ENCODE measurements around the gene RBM38. TPM values are rescaled to one million over a fixed set of nuclear protein-coding genes. Genes with fewer than 3 reads are reported as not detected.
A peak's percentile ranks its signal among the peaks of the same experiment; 100 is the strongest.

The RBM38 gene
- total and polyA plus RNA-seq, 9 of the 15 experiments (the other 6 are each of a cell fraction or from before 2014, with no cell fraction given) = 0.28 to 82.4 (median 33.2) TPM

- POLR2A ChIA-PET = interaction anchor here (0.6 to 1.0 kb wide), 4 partner anchors 11 to 147 kb away, joined by 3 to 5 read pairs (median 4); no protein-coding TSS in a partner anchor
- TF ChIP-seq KLF6 (CRISPR knock-in tag; IDR thresholded peaks at IDR 0.05; ENCODE audit: borderline replicate concordance) = no peak
- no peak for TF ChIP-seq IRF1 (CRISPR knock-in tag; IDR thresholded peaks at IDR 0.05; ENCODE audit: borderline replicate concordance)
- 0 out of 2 replicates have a peak, but pooled peaks have one; percentile 21 for TF ChIP-seq POLR2G (IDR thresholded peaks at IDR 0.05; ENCODE audit: low read depth, low read length)
Observed at GRCh38 chr20:57384953-57385761, 6.0 kb upstream of the RBM38 start.

More at GRCh38 chr20:57384953-57385761, 6.0 kb upstream of the RBM38 start:
- WGBS (ENCODE audit: insufficient coverage, low coverage, missing lambda C conversion rate) = 78% methylated on average over 20 of the region's 29 CpGs
- no peaks in the 10 kb centered on the region for H3K79me2 ChIP-seq (ENCODE audit: control insufficient read depth, insufficient read depth, low read length)
- peaks cover 13 to 30% of the 10 kb centered on the region in 2 experiments for H3K4me1 ChIP-seq (replicated peaks in 1 of 2; ENCODE audit: control insufficient read depth in 2 of 2, insufficient read depth in 2 of 2, low read length in 2 of 2)
- no peaks in the 10 kb centered on the region for H3K27me3 ChIP-seq (ENCODE audit: control insufficient read depth in 2 of 2, insufficient read depth in 2 of 2, low read length in 2 of 2)
- no peak overlapping the region for H3K4me3 ChIP-seq
- H3K9ac ChIP-seq (ENCODE audit: insufficient read depth in 1 of 2, low read depth in 2 of 2, low read length in 2 of 2) = peak overlapping the region in 1 of 2 experiments; percentile 52; a peak in 2 of 4 replicates
- in situ Hi-C loops (cut with MboI) (loop anchor here (5.0 to 25.0 kb wide), 3 partner anchors 107 to 827 kb away; no protein-coding TSS in a partner anchor), intact Hi-C loops (cut with micrococcal nuclease) (loop anchor here (5.0 kb wide), 1 partner anchor 37 kb away; no protein-coding TSS in a partner anchor)
- CTCF ChIA-PET (ENCODE audit: low intra/inter-chr PET ratio) = no interaction called here
- H4K20me1 ChIP-seq (replicated peaks; ENCODE audit: control insufficient read depth, insufficient read depth, low read length) = no peaks in the 10 kb centered on the region
- no peaks in the 10 kb centered on the region for H3K9me1 ChIP-seq (ENCODE audit: control insufficient read depth, insufficient read depth, low read length)
- no TSS peak for BruUV-seq (replicated peaks)
- no peak for ATAC-seq
- no peak overlapping the region for H3K27ac ChIP-seq (ENCODE audit: extremely low read depth, low read depth, low read length)
- no peak for DNase-seq (ENCODE audit: extremely low read depth in 1 of 4, low spot score in 3 of 4)
- H2AFZ ChIP-seq (ENCODE audit: low read depth, low read length) = no peak overlapping the region
- H3K9me3 ChIP-seq (replicated peaks; ENCODE audit: control insufficient read depth, insufficient read depth, low read depth, low read length) = no peaks in the 10 kb centered on the region
- H3K4me2 ChIP-seq (ENCODE audit: insufficient read depth, low read length) = no peak overlapping the region
- H3K36me3 ChIP-seq (ENCODE audit: control insufficient read depth, insufficient read depth, low read length) = peaks cover 5% of the 10 kb centered on the region; the same call in 1 of the 3 replicates
- no peak for FAIRE-seq
